Measurements from ENCODE around the gene PSPN. TPM values are rescaled to one million over a fixed set of nuclear protein-coding genes. Genes with fewer than 3 reads are reported as not detected.
A peak's percentile ranks its signal among the peaks of the same experiment; 100 is the strongest.
"Not testable (repeated sequence)": the region's sequence is repeated elsewhere in the genome, so short reads cannot be mapped to it uniquely, and the experiment has no call there.

PSPN gene
- total and polyA plus RNA-seq, 2 donors (not counting 1 experiment from before 2014, with no cell fraction given): 1.1 to 3.0 TPM

DNA sequence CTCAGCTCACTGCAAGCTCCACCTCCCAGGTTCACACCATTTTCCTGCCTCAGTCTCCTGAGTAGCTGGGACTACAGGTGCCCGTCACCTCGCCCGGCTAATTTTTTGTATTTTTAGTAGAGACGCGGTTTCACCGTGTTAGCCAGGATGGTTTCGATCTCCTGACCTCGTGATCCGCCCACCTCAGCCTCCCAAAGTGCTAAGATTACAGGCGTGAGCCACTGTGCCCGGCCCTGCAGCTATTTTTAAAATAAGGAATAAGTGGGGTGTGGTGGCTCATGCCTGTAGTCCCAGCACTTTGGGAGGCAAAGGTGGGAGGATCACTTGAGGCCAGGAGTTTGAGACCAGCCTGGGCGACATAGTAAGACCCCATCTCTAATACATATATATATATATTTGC is 15.3 kb downstream of the PSPN start:
- H4K20me1 ChIP-seq (ENCODE audit: control insufficient read depth, insufficient read depth, low read length, poor library complexity, severe bottlenecking); H3K27me3 Mint-ChIP-seq; DNase-seq; H3K27ac ChIP-seq (ENCODE audit: low read length in 2 of 2); H3K4me3 Mint-ChIP-seq; H3K9ac ChIP-seq (ENCODE audit: low read length); H3K27ac Mint-ChIP-seq; H3K36me3 ChIP-seq (replicated peaks in 1 of 2; ENCODE audit: control extremely low read depth in 1 of 2, control insufficient read depth in 1 of 2, extremely low read depth in 1 of 2, insufficient read depth in 2 of 2, low read length in 1 of 2); H3K9me3 ChIP-seq (ENCODE audit: control extremely low read depth in 1 of 3, control insufficient read depth in 2 of 3, insufficient read depth in 1 of 3, low read length in 2 of 3); intact Hi-C loops (cut with micrococcal nuclease); H3K4me2 ChIP-seq (replicated peaks; ENCODE audit: low read depth, low read length, poor library complexity, severe bottlenecking); ATAC-seq (ENCODE audit: low read depth); H2AFZ ChIP-seq (ENCODE audit: insufficient read depth, low read depth, low read length, poor library complexity, severe bottlenecking); H3K4me3 ChIP-seq (ENCODE audit: control extremely low read depth in 1 of 5, extremely low read depth in 1 of 5, insufficient read depth in 1 of 5, low read depth in 2 of 5, low read length in 4 of 5); H3K27me3 ChIP-seq (replicated peaks in 1 of 4; ENCODE audit: control extremely low read depth in 1 of 4, control insufficient read depth in 3 of 4, insufficient read depth in 4 of 4, low read length in 3 of 4); H3K9me3 Mint-ChIP-seq (ENCODE audit: insufficient read depth): not testable (repeated sequence)
- ChIA-PET CTCF (interaction anchor here (1.5 kb wide), 1 partner anchor 142 kb away, joined by 3 read pairs; no protein-coding TSS in a partner anchor), POLR2A (interaction anchor here (3.2 kb wide), 1 partner anchor 12 kb away, joined by 25 read pairs; the partner anchor contains the start of gene ALKBH7)
- Histone ChIP-seq H3K79me2 (ENCODE audit: control insufficient read depth, insufficient read depth, low read length) (peaks cover 11% of the 10 kb centered on the region), H3K4me1 (ENCODE audit: control insufficient read depth in 2 of 2, insufficient read depth in 2 of 2, low read length in 2 of 2) (peaks cover 6 to 12% of the 10 kb centered on the region in 2 donors)
- H3K4me1 Mint-ChIP-seq: peaks cover 14% of the 10 kb centered on the region
- WGBS (ENCODE audit: insufficient coverage): no CpG with 5 or more reads among the region's 12 CpGs

GRCh38 chr19:6359568-6360341 is 16.0 kb downstream of the PSPN start:
- Mint-ChIP-seq H3K4me1 (peaks cover 14% of the 10 kb centered on the region), H3K4me3 (peak overlapping the region; percentile 33), H3K27ac (peak overlapping the region; percentile 32), H3K9me3 (ENCODE audit: insufficient read depth) (no peaks in the 10 kb centered on the region), H3K27me3 (no peaks in the 10 kb centered on the region)
- H3K4me2 ChIP-seq (replicated peaks; ENCODE audit: low read depth, low read length, poor library complexity, severe bottlenecking): no peak overlapping the region
- peaks cover 0 to 3% of the 10 kb centered on the region in 2 experiments for H3K36me3 ChIP-seq (replicated peaks in 1 of 2; ENCODE audit: control extremely low read depth in 1 of 2, control insufficient read depth in 1 of 2, extremely low read depth in 1 of 2, insufficient read depth in 2 of 2, low read length in 1 of 2)
- ATAC-seq (ENCODE audit: low read depth) (no peak), DNase-seq (no peak)
- no peak overlapping the region for H2AFZ ChIP-seq (ENCODE audit: insufficient read depth, low read depth, low read length, poor library complexity, severe bottlenecking)
- peaks cover 0 to 5% (median 0%) of the 10 kb centered on the region in 3 donors for H3K9me3 ChIP-seq (ENCODE audit: control extremely low read depth in 1 of 3, control insufficient read depth in 2 of 3, insufficient read depth in 1 of 3, low read length in 2 of 3)
- H3K9ac ChIP-seq (ENCODE audit: low read length): no peak overlapping the region
- H3K79me2 ChIP-seq (ENCODE audit: control insufficient read depth, insufficient read depth, low read length): peaks cover 11% of the 10 kb centered on the region
- peaks cover 6 to 12% of the 10 kb centered on the region in 2 donors for H3K4me1 ChIP-seq (ENCODE audit: control insufficient read depth in 2 of 2, insufficient read depth in 2 of 2, low read length in 2 of 2)
- WGBS (ENCODE audit: insufficient coverage): 92% methylated on average over 4 of the region's 5 CpGs
- no peaks in the 10 kb centered on the region for H3K27me3 ChIP-seq (replicated peaks in 1 of 4; ENCODE audit: control extremely low read depth in 1 of 4, control insufficient read depth in 3 of 4, insufficient read depth in 4 of 4, low read length in 3 of 4)
- CTCF ChIA-PET: interaction anchor here (1.5 kb wide), 1 partner anchor 141 kb away, joined by 3 read pairs; no protein-coding TSS in a partner anchor
- no peak for TF ChIP-seq CTCF (IDR thresholded peaks at IDR 0.05)
- no peak for TF ChIP-seq EZH2 (IDR thresholded peaks at IDR 0.05; ENCODE audit: borderline replicate concordance, insufficient read depth, low read depth, low read length, poor library complexity, severe bottlenecking)
- no peak overlapping the region for H3K4me3 ChIP-seq (ENCODE audit: control extremely low read depth in 1 of 5, extremely low read depth in 1 of 5, insufficient read depth in 1 of 5, low read depth in 2 of 5, low read length in 4 of 5)
- no peaks in the 10 kb centered on the region for H4K20me1 ChIP-seq (ENCODE audit: control insufficient read depth, insufficient read depth, low read length, poor library complexity, severe bottlenecking)
- POLR2A ChIA-PET: interaction anchor here (0.6 to 3.2 kb wide), 2 partner anchors 13 to 71 kb away, joined by 4 to 25 read pairs; partner anchors contain the start of gene ALKBH7
- no peak overlapping the region for H3K27ac ChIP-seq (ENCODE audit: low read length in 2 of 2)
- intact Hi-C loops (cut with micrococcal nuclease): no loop called here

All from B cell (primary cell).